ENCODE results near the gene ERAS. TPM values are rescaled to one million over a fixed set of nuclear protein-coding genes. Genes with fewer than 3 reads are reported as not detected.

ERAS gene
- total RNA-seq, 1 donor from 2014 or later = 0.31 TPM

- H3K36me3 Mint-ChIP-seq (ENCODE audit: insufficient read depth) = no peaks in the 10 kb centered on the region
- no peak overlapping the region for H3K27ac Mint-ChIP-seq
- H3K9me3 Mint-ChIP-seq (ENCODE audit: low read depth) = peaks cover 9% of the 10 kb centered on the region
- no peak overlapping the region for H3K4me3 Mint-ChIP-seq (ENCODE audit: low read depth)
- peaks cover 3% of the 10 kb centered on the region for H3K4me1 Mint-ChIP-seq (ENCODE audit: low read depth)
- H3K27me3 Mint-ChIP-seq = peaks cover 16% of the 10 kb centered on the region
- no peak for DNase-seq (ENCODE audit: low spot score, unreplicated experiment)
- TF ChIP-seq CTCF (IDR thresholded peaks at IDR 0.05; ENCODE audit: unreplicated experiment) = no peak
Measured at GRCh38 chrX:48791063-48791820, 35.1 kb upstream of the ERAS start.

GRCh38 chrX:48792219-48792618, 34.1 kb upstream of the ERAS start:
- TF ChIP-seq CTCF (IDR thresholded peaks at IDR 0.05; ENCODE audit: unreplicated experiment) = no peak
- H3K4me1 Mint-ChIP-seq (ENCODE audit: low read depth) = peaks cover 3% of the 10 kb centered on the region
- peaks cover 11% of the 10 kb centered on the region for H3K27me3 Mint-ChIP-seq
- H3K4me3 Mint-ChIP-seq (ENCODE audit: low read depth) = no peak overlapping the region
- DNase-seq (ENCODE audit: low spot score, unreplicated experiment) = no peak
- no peaks in the 10 kb centered on the region for H3K36me3 Mint-ChIP-seq (ENCODE audit: insufficient read depth)
- peaks cover 6% of the 10 kb centered on the region for H3K9me3 Mint-ChIP-seq (ENCODE audit: low read depth)
- H3K27ac Mint-ChIP-seq = no peak overlapping the region

GRCh38 chrX:48793935-48794334, 32.4 kb upstream of the ERAS start:
- H3K27ac Mint-ChIP-seq = no peak overlapping the region
- H3K4me3 Mint-ChIP-seq (ENCODE audit: low read depth) = no peak overlapping the region
- DNase-seq (ENCODE audit: low spot score, unreplicated experiment) = no peak
- H3K36me3 Mint-ChIP-seq (ENCODE audit: insufficient read depth) = no peaks in the 10 kb centered on the region
- TF ChIP-seq CTCF (IDR thresholded peaks at IDR 0.05; ENCODE audit: unreplicated experiment) = no peak
- no peaks in the 10 kb centered on the region for H3K27me3 Mint-ChIP-seq
- H3K4me1 Mint-ChIP-seq (ENCODE audit: low read depth) = peaks cover 3% of the 10 kb centered on the region
- peaks cover 3% of the 10 kb centered on the region for H3K9me3 Mint-ChIP-seq (ENCODE audit: low read depth)

GRCh38 chrX:48794340-48794910, 31.9 kb upstream of the ERAS start:
- TF ChIP-seq CTCF (IDR thresholded peaks at IDR 0.05; ENCODE audit: unreplicated experiment) = no peak
- H3K4me1 Mint-ChIP-seq (ENCODE audit: low read depth) = peaks cover 3% of the 10 kb centered on the region
- no peaks in the 10 kb centered on the region for H3K36me3 Mint-ChIP-seq (ENCODE audit: insufficient read depth)
- peak overlapping the region; percentile 31 for H3K27ac Mint-ChIP-seq
- no peak for DNase-seq (ENCODE audit: low spot score, unreplicated experiment)
- H3K27me3 Mint-ChIP-seq = no peaks in the 10 kb centered on the region
- no peak overlapping the region for H3K4me3 Mint-ChIP-seq (ENCODE audit: low read depth)
- H3K9me3 Mint-ChIP-seq (ENCODE audit: low read depth) = peaks cover 3% of the 10 kb centered on the region

GRCh38 chrX:48794911-48795515, 31.3 kb upstream of the ERAS start:
- no peak for DNase-seq (ENCODE audit: low spot score, unreplicated experiment)
- no peak for TF ChIP-seq CTCF (IDR thresholded peaks at IDR 0.05; ENCODE audit: unreplicated experiment)
- H3K4me1 Mint-ChIP-seq (ENCODE audit: low read depth) = peaks cover 3% of the 10 kb centered on the region
- no peaks in the 10 kb centered on the region for H3K36me3 Mint-ChIP-seq (ENCODE audit: insufficient read depth)
- H3K27me3 Mint-ChIP-seq = no peaks in the 10 kb centered on the region
- no peak overlapping the region for H3K4me3 Mint-ChIP-seq (ENCODE audit: low read depth)
- H3K9me3 Mint-ChIP-seq (ENCODE audit: low read depth) = peaks cover 3% of the 10 kb centered on the region
- H3K27ac Mint-ChIP-seq = no peak overlapping the region

Data from progenitor cell of endocrine pancreas (in vitro differentiated cells).